Neural progenitor cell (in vitro differentiated cells): ENCODE results near the gene PAGE2. TPM values are rescaled to one million over a fixed set of nuclear protein-coding genes. Genes with fewer than 3 reads are reported as not detected.
"Not testable (repeated sequence)": the region's sequence is repeated elsewhere in the genome, so short reads cannot be mapped to it uniquely, and the experiment has no call there.

Source experiments
- DNase-seq: peaks from one replicate; pipeline ENCODE4 v3.0.0-alpha.2; 2016; ENCODE audit warnings: low spot score
- H2AFZ ChIP-seq: fragments of 200-600 bp; sonication (generic); replicated peaks from 2 replicates; pipeline ENCODE4 v1.6.1; 2016; ENCODE audit warnings: antibody characterized with exemption
- H3F3A ChIP-seq: fragments of 200-600 bp; sonication (generic); 2 replicates; pipeline ENCODE4 v1.6.1; 2016; ENCODE audit warnings: antibody characterized with exemption, low read depth
- H3K27ac ChIP-seq: fragments of 200-600 bp; sonication (generic); 2 replicates; pipeline ENCODE4 v1.5.1; 2016; ENCODE audit warnings: mild to moderate bottlenecking
- H3K27me3 ChIP-seq: fragments of 200-600 bp; sonication (generic); 2 replicates; pipeline ENCODE4 v1.6.1; 2016; ENCODE audit warnings: mild to moderate bottlenecking, moderate library complexity
- H3K36me3 ChIP-seq: fragments of 200-600 bp; sonication (generic); 2 replicates; pipeline ENCODE4 v1.5.1; 2016
- H3K4me1 ChIP-seq: fragments of 200-600 bp; sonication (generic); 2 replicates; pipeline ENCODE4 v1.6.1; 2016; ENCODE audit warnings: mixed run types
- H3K4me2 ChIP-seq: fragments of 200-600 bp; sonication (generic); 2 replicates; pipeline ENCODE4 v1.6.1; 2016
- H3K4me3 ChIP-seq: fragments of 200-600 bp; sonication (generic); 2 replicates; pipeline ENCODE4 v1.5.1; 2016
- H3K79me2 ChIP-seq: fragments of 200-600 bp; sonication (generic); 2 replicates; pipeline ENCODE4 v1.6.1; 2016; ENCODE audit warnings: low read depth
- H3K9ac ChIP-seq: fragments of 200-600 bp; sonication (generic); 2 replicates; pipeline ENCODE4 v1.6.1; 2016
- H3K9me3 ChIP-seq: fragments of 200-600 bp; sonication (generic); 2 replicates; pipeline ENCODE4 v1.5.1; 2016; ENCODE audit warnings: low read depth
- H4K20me1 ChIP-seq: fragments of 200-600 bp; sonication (generic); 2 replicates; pipeline ENCODE4 v1.6.1; 2016; ENCODE audit warnings: low read depth
- H3K27ac Mint-ChIP-seq: 3 replicates; pipeline ENCODE4 v1.8.0; 2021; ENCODE audit warnings: mixed read lengths
- H3K27me3 Mint-ChIP-seq: 2 replicates; pipeline ENCODE4 v1.8.0; 2022; ENCODE audit warnings: low read depth, mild to moderate bottlenecking, inconsistent platforms, moderate library complexity, mixed read lengths; ENCODE audit not compliant: insufficient read depth
- H3K36me3 Mint-ChIP-seq: 3 replicates; pipeline ENCODE4 v1.8.0; 2021; ENCODE audit warnings: mixed read lengths
- H3K4me1 Mint-ChIP-seq: 3 replicates; pipeline ENCODE4 v1.8.0; 2021; ENCODE audit warnings: mixed read lengths
- H3K4me3 Mint-ChIP-seq: 3 replicates; pipeline ENCODE4 v1.8.0; 2021; ENCODE audit warnings: mild to moderate bottlenecking, moderate library complexity, mixed read lengths
- H3K9me3 Mint-ChIP-seq: 3 replicates; pipeline ENCODE4 v1.8.0; 2020; ENCODE audit warnings: mixed read lengths
- EZH2 ChIP-seq: fragments of 200-600 bp; sonication (generic); IDR thresholded peaks from 2 replicates; pipeline ENCODE4 v1.6.1; 2017; ENCODE audit warnings: antibody characterized with exemption, mild to moderate bottlenecking, moderate library complexity
- EZH2phosphoT487 ChIP-seq: fragments of 200-600 bp; sonication (generic); IDR thresholded peaks from 2 replicates; pipeline ENCODE4 v1.6.1; 2017; ENCODE audit warnings: antibody characterized with exemption
- total RNA-seq: library from RNA; depleted of rRNA; stranded (reverse); fragments of >200 nt; gene quantifications from 2 replicates; pipeline ENCODE4 v1.2.3, GENCODE V29; 2015; ENCODE audit warnings: low replicate concordance
- TF ChIP-seq, protein P1 (sequence below): fragments of 200-600 bp; sonication (generic); IDR thresholded peaks from 2 replicates; pipeline ENCODE4 v1.5.1; 2017; ENCODE audit warnings: antibody characterized with exemption, mild to moderate bottlenecking

The PAGE2 gene, protein sequence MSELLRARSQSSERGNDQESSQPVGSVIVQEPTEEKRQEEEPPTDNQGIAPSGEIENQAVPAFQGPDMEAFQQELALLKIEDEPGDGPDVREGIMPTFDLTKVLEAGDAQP
- 0.69 TPM in 1 of 2 replicates, not detected in the other for total RNA-seq

- H3K4me1 ChIP-seq: no peaks in the 10 kb centered on the region
- Mint-ChIP-seq H3K4me3 (no peak within 1 kb of the TSS), H3K27ac (no peak within 1 kb of the TSS), H3K36me3 (no peaks in the 10 kb centered on the region), H3K27me3 (peaks cover 2% of the 10 kb centered on the region), H3K9me3 (peaks cover 9% of the 10 kb centered on the region), H3K4me1 (no peaks in the 10 kb centered on the region)
- no peak within 1 kb of the TSS for H3K9ac ChIP-seq
- H3K36me3 ChIP-seq: no peaks in the 10 kb centered on the region
- no peak within 1 kb of the TSS for H3K4me3 ChIP-seq
- TF ChIP-seq EZH2: no peak
- no peak for TF ChIP-seq EZH2phosphoT487
- TF ChIP-seq, protein P1, sequence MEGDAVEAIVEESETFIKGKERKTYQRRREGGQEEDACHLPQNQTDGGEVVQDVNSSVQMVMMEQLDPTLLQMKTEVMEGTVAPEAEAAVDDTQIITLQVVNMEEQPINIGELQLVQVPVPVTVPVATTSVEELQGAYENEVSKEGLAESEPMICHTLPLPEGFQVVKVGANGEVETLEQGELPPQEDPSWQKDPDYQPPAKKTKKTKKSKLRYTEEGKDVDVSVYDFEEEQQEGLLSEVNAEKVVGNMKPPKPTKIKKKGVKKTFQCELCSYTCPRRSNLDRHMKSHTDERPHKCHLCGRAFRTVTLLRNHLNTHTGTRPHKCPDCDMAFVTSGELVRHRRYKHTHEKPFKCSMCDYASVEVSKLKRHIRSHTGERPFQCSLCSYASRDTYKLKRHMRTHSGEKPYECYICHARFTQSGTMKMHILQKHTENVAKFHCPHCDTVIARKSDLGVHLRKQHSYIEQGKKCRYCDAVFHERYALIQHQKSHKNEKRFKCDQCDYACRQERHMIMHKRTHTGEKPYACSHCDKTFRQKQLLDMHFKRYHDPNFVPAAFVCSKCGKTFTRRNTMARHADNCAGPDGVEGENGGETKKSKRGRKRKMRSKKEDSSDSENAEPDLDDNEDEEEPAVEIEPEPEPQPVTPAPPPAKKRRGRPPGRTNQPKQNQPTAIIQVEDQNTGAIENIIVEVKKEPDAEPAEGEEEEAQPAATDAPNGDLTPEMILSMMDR: no peak
- no peaks in the 10 kb centered on the region for H3K27me3 ChIP-seq
- no peak within 1 kb of the TSS for H2AFZ ChIP-seq
- H3F3A ChIP-seq: no peaks in the 10 kb centered on the region
- H3K27ac ChIP-seq: no peak within 1 kb of the TSS
- H3K4me2 ChIP-seq: no peak within 1 kb of the TSS
- H3K79me2 ChIP-seq: no peaks in the 10 kb centered on the region
- DNase-seq: no peak
- H4K20me1 ChIP-seq: no peaks in the 10 kb centered on the region
- H3K9me3 ChIP-seq: no peaks in the 10 kb centered on the region
Measured at GRCh38 chrX:55088795-55089489, at the start of gene PAGE2. Gene PAGE2 (plus strand): TSS chrX:55089018. CDS start chrX:55090021, 1,003 bp downstream.

DNA sequence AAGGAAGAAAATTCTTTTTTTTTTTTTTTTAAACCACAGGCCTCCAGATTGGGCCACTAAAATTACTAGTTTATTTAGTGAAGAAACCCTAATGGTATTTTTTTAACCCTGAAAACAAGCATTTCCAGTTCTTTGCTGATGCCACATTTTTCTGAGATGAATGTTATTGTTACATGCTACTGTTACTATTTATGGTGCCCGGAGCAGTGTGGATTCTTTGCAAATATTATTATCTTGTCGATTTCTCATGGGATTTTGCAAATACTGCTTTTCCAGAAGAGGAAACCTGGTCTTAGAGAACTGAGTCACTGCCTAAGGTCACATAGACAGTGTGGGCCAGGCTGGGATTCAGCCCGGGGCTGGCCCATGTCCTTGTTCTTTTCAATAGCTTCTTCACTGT, 49.3 kb upstream of the PAGE2 start:
- H3K9me3 ChIP-seq: peaks cover 4% of the 10 kb centered on the region
- H3K9me3 Mint-ChIP-seq: peaks cover 8% of the 10 kb centered on the region
- H3K79me2 ChIP-seq: no peaks in the 10 kb centered on the region
- H2AFZ ChIP-seq: no peak overlapping the region
- no peak for DNase-seq
- no peaks in the 10 kb centered on the region for H3K27me3 Mint-ChIP-seq
- H3K4me1 Mint-ChIP-seq: no peaks in the 10 kb centered on the region
- H3K4me3 Mint-ChIP-seq: no peak overlapping the region
- no peak overlapping the region for H3K27ac ChIP-seq
- no peaks in the 10 kb centered on the region for H3F3A ChIP-seq
- H4K20me1 ChIP-seq: no peaks in the 10 kb centered on the region
- no peak overlapping the region for H3K9ac ChIP-seq
- no peak overlapping the region for H3K4me3 ChIP-seq
- H3K27ac Mint-ChIP-seq: no peak overlapping the region
- no peak overlapping the region for H3K4me2 ChIP-seq
- no peaks in the 10 kb centered on the region for H3K4me1 ChIP-seq
- H3K27me3 ChIP-seq: no peaks in the 10 kb centered on the region
- no peaks in the 10 kb centered on the region for H3K36me3 ChIP-seq
- no peaks in the 10 kb centered on the region for H3K36me3 Mint-ChIP-seq
- TF ChIP-seq EZH2phosphoT487: no peak
- TF ChIP-seq EZH2: no peak

- Mint-ChIP-seq H3K27me3 (no peaks in the 10 kb centered on the region), H3K9me3 (peaks cover 8% of the 10 kb centered on the region), H3K36me3 (no peaks in the 10 kb centered on the region), H3K27ac (no peak overlapping the region), H3K4me3 (no peak overlapping the region), H3K4me1 (no peaks in the 10 kb centered on the region)
- no peak overlapping the region for H2AFZ ChIP-seq
- peaks cover 4% of the 10 kb centered on the region for H3K9me3 ChIP-seq
- no peaks in the 10 kb centered on the region for H3K36me3 ChIP-seq
- H4K20me1 ChIP-seq: no peaks in the 10 kb centered on the region
- H3K4me1 ChIP-seq: no peaks in the 10 kb centered on the region
- no peak overlapping the region for H3K27ac ChIP-seq
- DNase-seq: no peak
- H3F3A ChIP-seq: no peaks in the 10 kb centered on the region
- H3K4me3 ChIP-seq: no peak overlapping the region
- H3K4me2 ChIP-seq: no peak overlapping the region
- no peaks in the 10 kb centered on the region for H3K79me2 ChIP-seq
- TF ChIP-seq, protein P1: no peak
- TF ChIP-seq EZH2phosphoT487 (no peak), EZH2 (no peak)
- H3K27me3 ChIP-seq: no peaks in the 10 kb centered on the region
- no peak overlapping the region for H3K9ac ChIP-seq
Measured at GRCh38 chrX:55041514-55041913, 47.3 kb upstream of the PAGE2 start.

DNA sequence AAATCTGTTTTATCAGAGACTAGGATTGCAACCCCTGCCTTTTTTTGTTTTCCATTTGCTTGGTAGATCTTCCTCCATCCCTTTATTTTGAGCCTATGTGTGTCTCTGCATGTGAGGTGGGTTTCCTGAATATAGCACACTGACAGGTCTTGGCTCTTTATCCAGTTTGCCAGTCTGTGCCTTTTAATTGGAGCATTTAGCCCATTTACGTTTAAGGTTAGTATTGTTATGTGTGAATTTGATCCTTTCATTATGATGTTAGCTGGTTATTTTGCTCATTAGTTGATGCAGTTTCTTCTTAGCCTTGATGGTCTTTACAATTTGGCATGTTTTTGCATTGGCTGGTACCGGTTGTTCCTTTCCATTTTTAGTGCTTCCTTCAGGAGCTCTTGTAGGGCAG, 38.2 kb upstream of the PAGE2 start:
- H3K9me3 ChIP-seq, H3K4me2 ChIP-seq, H3K27me3 ChIP-seq, H3F3A ChIP-seq, DNase-seq, H3K9ac ChIP-seq, H3K36me3 ChIP-seq, H3K27me3 Mint-ChIP-seq, H3K4me3 Mint-ChIP-seq, H4K20me1 ChIP-seq, H3K4me1 Mint-ChIP-seq, H3K27ac ChIP-seq, H3K27ac Mint-ChIP-seq, H3K4me3 ChIP-seq, H3K4me1 ChIP-seq, H3K36me3 Mint-ChIP-seq, H3K79me2 ChIP-seq, H2AFZ ChIP-seq: not testable (repeated sequence)
- H3K9me3 Mint-ChIP-seq: peaks cover 18% of the 10 kb centered on the region
